ENCODE results near the gene PGAP3. TPM values are rescaled to one million over a fixed set of nuclear protein-coding genes. Genes with fewer than 3 reads are reported as not detected.

The PGAP3 gene
- total and polyA plus RNA-seq, 5 experiments from 2014 or later: 14.2 to 33.5 (median 17.7) TPM

DNA sequence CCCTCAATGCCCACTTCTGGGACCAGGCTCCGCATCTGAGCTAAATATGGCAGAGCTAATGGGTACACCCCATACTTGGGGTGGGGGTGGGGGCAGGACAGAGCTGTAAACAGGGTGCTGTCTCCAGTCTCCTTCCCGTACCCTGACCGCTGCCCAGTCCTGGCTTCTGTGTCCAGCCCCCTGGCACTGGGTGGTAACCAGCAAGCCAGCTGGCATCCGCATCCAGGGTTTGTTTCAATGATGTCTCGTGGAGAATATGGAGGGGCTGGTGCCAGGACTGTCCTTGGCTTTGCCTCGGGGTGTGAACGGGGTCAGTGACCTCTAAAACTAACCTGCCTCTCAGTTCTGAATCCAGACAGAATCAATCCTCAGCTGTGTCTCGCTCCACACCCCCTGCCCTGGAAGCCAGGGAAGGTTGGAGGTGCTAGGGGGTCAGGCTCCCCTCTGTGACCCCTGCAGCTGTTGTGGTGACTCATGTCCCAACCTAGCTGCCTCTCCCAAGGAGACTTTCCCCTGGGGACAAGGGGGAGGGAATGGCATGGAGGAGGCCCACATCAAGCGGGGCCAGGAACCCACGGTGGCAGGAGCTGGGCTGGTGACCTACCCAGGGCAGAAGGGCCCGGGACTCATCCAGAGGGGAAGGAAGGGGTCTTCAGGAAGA lies 21.1 kb downstream of the PGAP3 start:
- H3K4me1 Mint-ChIP-seq: peaks cover 13 to 35% (median 27%) of the 10 kb centered on the region in 4 donors
- peak overlapping the region in 4 of 10 donors; percentile 12 to 69 (median 45) for H3K27ac Mint-ChIP-seq
- DNase-seq: no peak
- H3K36me3 Mint-ChIP-seq: peaks cover 0 to 9% (median 1%) of the 10 kb centered on the region in 3 donors
- peaks cover 0 to 14% (median 4%) of the 10 kb centered on the region in 5 donors for H3K27me3 Mint-ChIP-seq
- ATAC-seq: no peak
- POLR2A ChIA-PET: interaction anchor here (0.6 to 6.9 kb wide), 11 partner anchors 9 to 93 kb away, joined by 3 to 26 read pairs (median 8); partner anchors contain the start of genes MIEN1, PGAP3 and STARD3
- no peaks in the 10 kb centered on the region for H3K9me3 Mint-ChIP-seq
- peak overlapping the region; percentile 50 to 85 (median 64) for H3K4me3 Mint-ChIP-seq

DNA sequence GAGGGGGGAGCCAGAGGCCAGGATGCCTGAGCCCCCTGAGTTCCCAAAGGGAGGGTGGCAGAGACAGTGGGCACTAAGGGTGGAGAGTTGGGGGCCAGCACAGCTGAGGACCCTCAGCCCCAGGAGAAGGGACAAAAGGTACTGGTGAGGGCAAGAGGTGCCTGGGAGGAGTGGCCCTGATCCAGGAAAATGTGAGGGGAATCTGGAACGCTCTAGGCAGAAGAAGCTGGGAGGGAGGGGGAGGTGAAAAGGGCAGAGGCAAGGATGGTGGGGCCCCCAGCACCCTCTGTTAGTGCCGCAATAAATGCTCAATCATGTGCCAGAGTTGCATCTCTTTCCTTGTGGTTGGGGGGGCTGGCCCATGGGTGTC lies 21.6 kb downstream of the PGAP3 start:
- peak overlapping the region in 5 of 10 donors; percentile 14 to 33 (median 23) for H3K4me3 Mint-ChIP-seq
- no peak for ATAC-seq
- H3K4me1 Mint-ChIP-seq: peaks cover 16 to 39% (median 31%) of the 10 kb centered on the region in 4 donors
- POLR2A ChIA-PET: interaction anchor here (1.2 to 6.9 kb wide), 10 partner anchors 9 to 88 kb away, joined by 4 to 26 read pairs (median 10); partner anchors contain the start of genes MIEN1 and STARD3
- peak overlapping the region in 1 of 10 donors; percentile 67 for H3K27ac Mint-ChIP-seq
- peaks cover 0 to 14% (median 4%) of the 10 kb centered on the region in 5 donors for H3K27me3 Mint-ChIP-seq
- DNase-seq: no peak
- peaks cover 0 to 13% (median 5%) of the 10 kb centered on the region in 3 donors for H3K36me3 Mint-ChIP-seq
- no peaks in the 10 kb centered on the region for H3K9me3 Mint-ChIP-seq

- peaks cover 18 to 44% (median 36%) of the 10 kb centered on the region in 4 donors for H3K4me1 Mint-ChIP-seq
- peak overlapping the region in 3 of 10 donors; percentile 64 to 70 (median 67) for H3K27ac Mint-ChIP-seq
- H3K4me3 Mint-ChIP-seq: peak overlapping the region in 5 of 10 donors; percentile 22 to 62 (median 32)
- POLR2A ChIA-PET: interaction anchor here (1.2 to 6.9 kb wide), 8 partner anchors 8 to 65 kb away, joined by 4 to 26 read pairs (median 16); partner anchors contain the start of genes MIEN1 and STARD3
- peaks cover 0 to 14% (median 4%) of the 10 kb centered on the region in 5 donors for H3K27me3 Mint-ChIP-seq
- peaks cover 0 to 18% (median 6%) of the 10 kb centered on the region in 3 donors for H3K36me3 Mint-ChIP-seq
- H3K9me3 Mint-ChIP-seq: no peaks in the 10 kb centered on the region
- ATAC-seq: peak; percentile 18 to 48
- peak in 1 of 10 donors; percentile 16 for DNase-seq
Measured at GRCh38 chr17:39665642-39666224, 22.1 kb downstream of the PGAP3 start.

DNA sequence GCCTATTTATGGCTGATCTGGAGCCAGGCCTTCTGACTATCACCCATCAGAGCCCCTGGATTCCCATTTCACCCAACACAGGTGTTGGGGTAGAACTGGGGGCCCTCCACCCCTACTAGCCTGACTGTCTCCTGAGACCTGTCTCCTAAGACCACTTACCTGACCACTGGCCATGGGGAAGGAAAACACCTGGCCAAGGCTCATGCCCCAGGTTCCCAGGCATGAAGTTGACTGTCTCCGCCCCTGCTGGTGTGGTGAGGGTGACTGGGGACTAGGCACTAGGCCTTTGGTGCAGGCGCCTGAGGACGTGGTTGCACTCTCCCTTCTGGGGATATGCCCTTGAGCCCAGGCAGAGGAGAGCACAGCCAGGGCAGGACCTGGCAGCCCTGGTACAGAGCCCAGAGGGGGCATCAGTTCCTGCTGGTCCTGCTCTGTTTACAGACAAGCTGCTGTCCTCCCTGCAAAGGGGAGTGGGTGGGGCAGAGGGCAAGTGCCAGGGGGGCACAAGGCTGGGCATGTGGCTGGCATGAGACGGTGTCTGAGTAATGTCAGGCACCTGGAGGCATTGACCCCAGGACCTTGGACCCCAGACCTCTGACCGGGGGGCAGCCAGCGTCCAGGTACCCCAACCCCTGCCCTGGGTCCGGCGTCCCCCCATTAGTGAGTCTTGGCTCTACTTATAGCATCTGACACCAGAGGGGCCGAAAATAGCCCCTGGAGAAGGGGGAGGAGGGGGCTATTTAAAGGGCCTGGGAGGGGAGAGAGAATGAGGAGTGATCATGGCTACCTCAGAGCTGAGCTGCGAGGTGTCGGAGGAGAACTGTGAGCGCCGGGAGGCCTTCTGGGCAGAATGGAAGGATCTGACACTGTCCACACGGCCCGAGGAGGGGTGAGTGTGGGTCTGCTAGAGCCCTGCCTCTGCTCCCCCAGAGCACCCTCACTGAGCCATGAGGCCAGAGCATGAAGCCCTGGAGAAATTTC lies 23.0 kb downstream of the PGAP3 start, which contains the start of gene TCAP:
TSS of gene TCAP (plus strand) at position 769 of the 981 bp plus-strand sequence. CDS start at position 780, 11 bp downstream.
- Mint-ChIP-seq H3K36me3 (peaks cover 0 to 25% (median 6%) of the 10 kb centered on the region in 3 donors), H3K9me3 (no peaks in the 10 kb centered on the region), H3K27ac (peak within 1 kb of the TSS in 8 of 10 donors; percentile 11 to 70 (median 62)), H3K4me1 (peaks cover 21 to 49% (median 42%) of the 10 kb centered on the region in 4 donors), H3K27me3 (peaks cover 0 to 11% (median 4%) of the 10 kb centered on the region in 5 donors), H3K4me3 (peak within 1 kb of the TSS in 6 of 10 donors; percentile 22 to 62 (median 32))
- no peak for ATAC-seq
- no peak for DNase-seq
- POLR2A ChIA-PET: interaction anchor here (1.4 to 6.9 kb wide), 6 partner anchors 10 to 65 kb away, joined by 6 to 26 read pairs (median 16); partner anchors contain the start of genes MIEN1 and STARD3

DNA sequence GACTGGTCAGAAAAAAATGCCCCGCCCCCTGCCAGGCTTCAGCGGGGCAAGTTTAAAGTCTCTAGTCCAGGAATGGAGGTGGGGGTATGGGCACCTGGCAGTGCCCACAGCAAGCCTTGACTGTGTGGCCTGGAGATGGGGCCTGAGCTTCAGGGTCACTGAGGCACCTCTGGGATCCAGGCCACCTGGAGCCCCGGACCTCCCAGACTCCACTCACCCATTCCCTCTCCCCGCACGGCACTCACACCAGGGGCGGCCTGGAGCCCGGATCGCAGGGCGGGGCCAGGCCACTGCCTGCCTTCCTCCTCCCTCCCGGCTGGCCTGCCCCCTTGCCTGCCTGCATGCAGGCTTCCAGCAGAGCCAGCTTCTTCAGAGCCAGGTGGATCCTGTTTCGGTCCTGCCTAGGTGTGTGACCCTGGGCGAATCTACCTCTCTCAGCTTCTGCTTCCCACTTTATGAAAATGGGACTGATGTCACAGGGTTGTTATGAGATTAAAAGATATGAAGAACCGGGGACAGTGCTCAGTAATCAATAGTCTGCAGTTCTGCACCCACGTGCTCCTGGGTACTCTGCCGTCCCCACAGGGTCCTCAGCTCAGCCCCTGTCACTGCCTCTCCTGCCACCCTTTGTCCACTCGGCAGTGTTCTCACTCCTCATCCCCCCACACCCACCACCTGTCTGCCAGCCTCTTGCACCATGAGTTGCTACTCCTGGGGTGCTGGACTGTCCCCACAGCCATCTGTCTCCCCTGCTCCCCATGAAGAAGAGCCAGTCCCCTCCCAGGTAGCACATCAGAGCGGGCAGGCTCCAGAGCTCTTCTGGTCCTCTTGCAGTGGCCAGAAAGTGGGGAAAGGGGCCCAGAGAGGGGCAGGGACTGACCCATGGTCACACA lies 23.9 kb downstream of the PGAP3 start:
- H3K4me1 Mint-ChIP-seq: peaks cover 25 to 57% (median 51%) of the 10 kb centered on the region in 4 donors
- ATAC-seq (no peak), DNase-seq (no peak)
- POLR2A ChIA-PET: interaction anchor here (0.7 to 3.7 kb wide), 3 partner anchors 12 to 16 kb away, joined by 3 to 19 read pairs (median 13); no protein-coding TSS in a partner anchor
- H3K27me3 Mint-ChIP-seq: peaks cover 0 to 10% (median 4%) of the 10 kb centered on the region in 5 donors
- H3K36me3 Mint-ChIP-seq: peaks cover 0 to 28% (median 6%) of the 10 kb centered on the region in 3 donors
- peak overlapping the region in 7 of 10 donors; percentile 11 to 67 (median 56) for H3K27ac Mint-ChIP-seq
- H3K9me3 Mint-ChIP-seq: no peaks in the 10 kb centered on the region
- H3K4me3 Mint-ChIP-seq: no peak overlapping the region

DNA sequence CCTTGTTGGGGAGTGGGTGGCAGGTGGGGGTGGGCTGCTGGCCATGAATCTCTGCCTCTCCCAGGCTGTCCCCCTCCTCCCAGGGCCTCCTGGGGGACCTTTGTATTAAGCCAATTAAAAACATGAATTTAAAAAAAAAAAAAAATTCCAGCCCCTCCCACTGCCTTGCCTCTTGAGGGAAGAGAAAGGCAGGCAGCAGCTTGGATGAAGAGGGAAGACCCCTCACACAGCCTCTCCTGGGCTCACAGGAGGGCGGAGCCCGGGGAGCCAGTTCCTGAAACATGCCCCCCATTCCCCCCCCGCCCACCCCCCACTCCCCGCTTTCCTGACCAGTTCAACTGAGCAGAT lies 24.5 kb downstream of the PGAP3 start:
- Mint-ChIP-seq H3K36me3 (peaks cover 0 to 28% (median 6%) of the 10 kb centered on the region in 3 donors), H3K4me3 (no peak overlapping the region), H3K27me3 (peaks cover 0 to 5% (median 0%) of the 10 kb centered on the region in 5 donors), H3K4me1 (peaks cover 22 to 57% (median 52%) of the 10 kb centered on the region in 4 donors), H3K27ac (peak overlapping the region in 1 of 10 donors; percentile 56), H3K9me3 (no peaks in the 10 kb centered on the region)
- ATAC-seq (no peak), DNase-seq (no peak)
- POLR2A ChIA-PET: interaction anchor here (0.7 kb wide), 1 partner anchor 12 kb away, joined by 3 read pairs; no protein-coding TSS in a partner anchor

DNA sequence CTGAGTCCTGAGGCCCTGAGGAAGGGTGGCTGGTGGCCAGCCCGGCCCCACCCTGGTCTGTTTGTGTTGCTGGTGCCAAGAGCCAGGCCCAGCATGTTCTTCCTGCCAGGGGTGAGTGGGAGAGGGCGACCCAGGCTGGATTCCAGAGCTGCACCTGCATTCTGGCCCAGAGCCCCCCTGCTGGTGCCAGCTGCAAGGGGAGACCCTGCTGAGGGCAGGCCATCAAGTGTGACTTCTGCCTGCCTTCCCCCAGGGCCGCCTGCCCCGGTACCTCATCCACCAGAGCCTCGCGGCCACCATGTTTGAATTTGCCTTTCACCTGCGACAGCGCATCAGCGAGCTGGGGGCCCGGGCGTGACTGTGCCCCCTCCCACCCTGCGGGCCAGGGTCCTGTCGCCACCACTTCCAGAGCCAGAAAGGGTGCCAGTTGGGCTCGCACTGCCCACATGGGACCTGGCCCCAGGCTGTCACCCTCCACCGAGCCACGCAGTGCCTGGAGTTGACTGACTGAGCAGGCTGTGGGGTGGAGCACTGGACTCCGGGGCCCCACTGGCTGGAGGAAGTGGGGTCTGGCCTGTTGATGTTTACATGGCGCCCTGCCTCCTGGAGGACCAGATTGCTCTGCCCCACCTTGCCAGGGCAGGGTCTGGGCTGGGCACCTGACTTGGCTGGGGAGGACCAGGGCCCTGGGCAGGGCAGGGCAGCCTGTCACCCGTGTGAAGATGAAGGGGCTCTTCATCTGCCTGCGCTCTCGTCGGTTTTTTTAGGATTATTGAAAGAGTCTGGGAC lies 25.1 kb downstream of the PGAP3 start:
- Mint-ChIP-seq H3K9me3 (no peaks in the 10 kb centered on the region), H3K36me3 (peaks cover 0 to 28% (median 8%) of the 10 kb centered on the region in 3 donors), H3K4me1 (peaks cover 22 to 61% (median 57%) of the 10 kb centered on the region in 4 donors), H3K27ac (peak overlapping the region in 1 of 10 donors; percentile 56), H3K27me3 (peaks cover 0 to 5% (median 0%) of the 10 kb centered on the region in 5 donors), H3K4me3 (no peak overlapping the region)
- DNase-seq: no peak
- POLR2A ChIA-PET: interaction anchor here (1.4 kb wide), 2 partner anchors 14 to 24 kb away, joined by 3 to 5 read pairs; no protein-coding TSS in a partner anchor
- ATAC-seq: no peak

GRCh38 chr17:39661744-39662541 lies 25.9 kb downstream of the PGAP3 start:
- ATAC-seq: no peak

More at GRCh38 chr17:39661744-39662541, 25.9 kb downstream of the PGAP3 start:
- H3K4me3 Mint-ChIP-seq: peak overlapping the region in 6 of 10 donors; percentile 10 to 75 (median 50)
- peak overlapping the region in 9 of 10 donors; percentile 13 to 88 (median 80) for H3K27ac Mint-ChIP-seq
- no peaks in the 10 kb centered on the region for H3K9me3 Mint-ChIP-seq
- POLR2A ChIA-PET: interaction anchor here (1.4 to 1.5 kb wide), 3 partner anchors 9 to 24 kb away, joined by 3 to 5 read pairs (median 4); no protein-coding TSS in a partner anchor
- H3K27me3 Mint-ChIP-seq: peaks cover 0 to 4% (median 0%) of the 10 kb centered on the region in 5 donors
- peaks cover 21 to 62% (median 57%) of the 10 kb centered on the region in 4 donors for H3K4me1 Mint-ChIP-seq
- peaks cover 0 to 28% (median 9%) of the 10 kb centered on the region in 3 donors for H3K36me3 Mint-ChIP-seq
- no peak for DNase-seq

Data from naive thymus-derived CD8-positive, alpha-beta T cell (primary cell).